ENCODE measurements around the gene STAB2. TPM values are rescaled to one million over a fixed set of nuclear protein-coding genes. Genes with fewer than 3 reads are reported as not detected.

Gene STAB2
- total RNA-seq, 4 donors from 2014 or later, result 0.53 to 0.83 (median 0.69) TPM

DNA sequence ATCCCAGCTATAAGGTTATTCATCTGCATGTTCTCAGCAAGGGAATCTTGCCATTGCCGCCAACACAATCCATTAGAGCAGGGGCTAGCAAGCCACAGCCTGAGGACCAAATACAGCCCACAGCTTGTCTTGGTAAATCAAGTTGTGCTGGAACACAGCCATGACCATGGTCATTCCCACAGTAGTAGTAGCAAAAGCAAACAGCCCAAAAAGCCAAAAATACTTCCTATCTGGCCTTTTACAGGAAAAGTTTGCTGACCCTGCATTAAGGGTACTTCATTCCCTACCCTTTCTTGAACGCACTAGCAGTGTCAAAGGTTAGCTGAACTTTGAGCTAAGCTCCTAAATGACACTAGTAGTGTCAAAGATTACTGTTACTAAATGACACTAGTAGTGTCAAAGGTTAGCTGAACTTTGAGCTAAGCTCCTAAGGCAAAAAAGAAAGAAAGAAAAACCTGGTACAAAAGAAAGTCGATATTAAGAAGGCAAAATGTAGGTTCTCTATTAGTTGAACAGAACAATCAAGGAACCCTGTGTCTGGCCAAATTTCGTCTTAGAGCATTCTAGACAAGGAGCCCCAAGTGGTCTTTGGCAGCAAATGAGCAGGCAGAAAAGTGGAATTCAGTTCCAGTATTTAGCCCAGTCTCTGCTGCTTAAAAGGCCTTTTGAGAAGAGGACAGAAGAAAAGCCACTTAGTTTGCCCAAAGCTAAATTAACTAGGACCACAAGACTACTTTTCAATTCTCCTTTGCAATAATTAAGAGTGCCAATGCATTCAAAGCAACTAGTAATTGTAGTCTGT is 186.2 kb downstream of the STAB2 start:
- no peak for DNase-seq
- H3K27ac ChIP-seq, result no peak overlapping the region
- H3K4me1 ChIP-seq, result peaks cover 0 to 11% (median 0%) of the 10 kb centered on the region in 4 donors
- H3K27me3 ChIP-seq, result no peaks in the 10 kb centered on the region
- no peak overlapping the region for H3K4me3 ChIP-seq
- H3K9me3 ChIP-seq, result no peaks in the 10 kb centered on the region
- TF ChIP-seq, protein P1, sequence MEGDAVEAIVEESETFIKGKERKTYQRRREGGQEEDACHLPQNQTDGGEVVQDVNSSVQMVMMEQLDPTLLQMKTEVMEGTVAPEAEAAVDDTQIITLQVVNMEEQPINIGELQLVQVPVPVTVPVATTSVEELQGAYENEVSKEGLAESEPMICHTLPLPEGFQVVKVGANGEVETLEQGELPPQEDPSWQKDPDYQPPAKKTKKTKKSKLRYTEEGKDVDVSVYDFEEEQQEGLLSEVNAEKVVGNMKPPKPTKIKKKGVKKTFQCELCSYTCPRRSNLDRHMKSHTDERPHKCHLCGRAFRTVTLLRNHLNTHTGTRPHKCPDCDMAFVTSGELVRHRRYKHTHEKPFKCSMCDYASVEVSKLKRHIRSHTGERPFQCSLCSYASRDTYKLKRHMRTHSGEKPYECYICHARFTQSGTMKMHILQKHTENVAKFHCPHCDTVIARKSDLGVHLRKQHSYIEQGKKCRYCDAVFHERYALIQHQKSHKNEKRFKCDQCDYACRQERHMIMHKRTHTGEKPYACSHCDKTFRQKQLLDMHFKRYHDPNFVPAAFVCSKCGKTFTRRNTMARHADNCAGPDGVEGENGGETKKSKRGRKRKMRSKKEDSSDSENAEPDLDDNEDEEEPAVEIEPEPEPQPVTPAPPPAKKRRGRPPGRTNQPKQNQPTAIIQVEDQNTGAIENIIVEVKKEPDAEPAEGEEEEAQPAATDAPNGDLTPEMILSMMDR (IDR thresholded peaks at IDR 0.05), result no peak
- TF ChIP-seq POLR2A (IDR thresholded peaks at IDR 0.05), result no peak
- peaks cover 0 to 17% (median 0%) of the 10 kb centered on the region in 3 donors for H3K36me3 ChIP-seq

DNA sequence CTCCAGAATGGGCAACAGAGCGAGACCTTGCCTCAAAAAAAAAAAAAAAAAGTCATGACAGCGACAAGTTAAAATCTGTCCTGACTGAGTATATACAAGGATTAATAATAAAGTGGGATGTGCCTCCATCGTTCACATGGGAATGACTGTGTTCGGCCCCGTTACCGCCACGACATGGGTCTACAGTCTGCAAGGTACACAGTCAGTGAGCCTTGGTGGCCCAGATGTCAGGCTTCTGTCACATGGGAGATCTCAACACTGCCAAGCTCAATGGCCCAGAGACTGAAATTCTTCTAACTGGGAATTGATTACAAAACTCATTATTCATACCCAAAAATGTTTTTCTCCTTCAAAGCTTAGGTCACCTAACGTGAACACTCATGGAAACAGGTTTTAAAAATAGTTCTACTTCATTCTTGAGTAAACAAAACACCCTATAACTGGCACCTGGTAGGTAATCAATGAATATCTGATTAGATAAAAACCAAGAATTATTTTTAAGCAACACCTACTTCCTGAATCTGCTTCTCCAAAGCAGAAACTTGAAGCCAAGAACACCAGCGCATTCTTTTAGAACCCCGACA is 188.0 kb downstream of the STAB2 start:
- no peak for TF ChIP-seq POLR2A (IDR thresholded peaks at IDR 0.05)
- TF ChIP-seq, protein P1 (IDR thresholded peaks at IDR 0.05), result no peak
- Histone ChIP-seq H3K27ac (no peak overlapping the region), H3K27me3 (no peaks in the 10 kb centered on the region), H3K9me3 (no peaks in the 10 kb centered on the region), H3K4me1 (peaks cover 0 to 11% (median 0%) of the 10 kb centered on the region in 4 donors), H3K4me3 (no peak overlapping the region), H3K36me3 (peaks cover 0 to 23% (median 0%) of the 10 kb centered on the region in 3 donors)
- no peak for DNase-seq

DNA sequence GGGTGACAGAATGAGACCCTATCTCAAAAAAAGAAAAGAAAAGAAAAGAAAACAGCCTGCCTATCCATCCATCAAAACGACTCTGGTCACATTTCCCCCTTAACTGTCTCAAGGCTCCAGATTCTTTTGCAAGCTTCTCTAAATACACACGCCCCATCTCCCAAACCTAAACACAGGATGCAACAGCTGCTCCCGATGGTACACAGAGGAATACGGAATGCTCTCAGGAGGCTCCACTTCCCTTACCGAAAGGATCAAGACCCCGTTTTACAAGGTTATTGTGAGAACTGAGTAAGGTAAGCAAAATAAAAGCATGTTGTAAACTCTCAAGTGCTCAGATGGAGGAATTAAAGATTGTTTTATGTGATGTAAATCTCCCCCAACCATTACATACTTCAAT is 191.7 kb downstream of the STAB2 start:
- DNase-seq, result no peak
- peaks cover 0 to 20% (median 0%) of the 10 kb centered on the region in 3 donors for H3K36me3 ChIP-seq
- no peaks in the 10 kb centered on the region for H3K27me3 ChIP-seq
- no peaks in the 10 kb centered on the region for H3K9me3 ChIP-seq
- no peak overlapping the region for H3K4me3 ChIP-seq
- peaks cover 0 to 2% (median 0%) of the 10 kb centered on the region in 4 donors for H3K4me1 ChIP-seq
- TF ChIP-seq, protein P1 (IDR thresholded peaks at IDR 0.05), result no peak
- no peak for TF ChIP-seq POLR2A (IDR thresholded peaks at IDR 0.05)
- H3K27ac ChIP-seq, result no peak overlapping the region

DNA sequence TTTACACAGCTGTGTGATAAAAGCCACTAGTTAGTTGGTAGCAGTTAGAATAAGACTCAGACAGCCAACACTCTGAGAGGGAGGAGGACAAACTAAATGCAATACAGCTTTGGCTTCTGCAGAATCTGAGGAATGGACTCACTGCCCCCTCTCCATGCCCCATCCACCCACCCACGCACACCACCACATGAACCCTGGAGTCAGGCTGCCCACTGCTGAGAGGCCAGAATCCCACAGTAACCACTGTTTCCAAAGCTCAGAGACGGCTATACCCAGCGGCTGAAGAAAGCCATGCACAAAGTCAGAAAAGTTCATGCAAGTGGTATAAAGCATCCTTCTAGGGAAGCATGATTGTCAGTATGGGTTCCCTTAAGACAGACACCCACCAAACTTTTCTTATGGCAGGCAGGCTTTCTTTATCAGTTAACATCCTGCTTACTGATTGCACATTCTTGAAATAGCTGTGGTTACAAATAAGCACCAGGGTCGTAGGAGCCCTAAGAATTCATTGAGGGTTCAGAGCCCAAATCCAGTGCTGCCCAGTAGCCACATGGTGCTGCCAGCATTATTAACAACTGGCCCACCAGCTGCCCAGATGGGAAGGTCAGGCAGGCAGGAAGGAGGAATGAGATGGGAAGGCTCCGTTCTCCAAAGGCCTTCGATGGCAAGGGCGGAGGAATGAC is 192.5 kb downstream of the STAB2 start:
- Histone ChIP-seq H3K4me1 (no peaks in the 10 kb centered on the region), H3K4me3 (no peak overlapping the region), H3K36me3 (peaks cover 0 to 20% (median 0%) of the 10 kb centered on the region in 3 donors), H3K9me3 (no peaks in the 10 kb centered on the region), H3K27ac (no peak overlapping the region), H3K27me3 (no peaks in the 10 kb centered on the region)
- no peak for DNase-seq
- no peak for TF ChIP-seq POLR2A (IDR thresholded peaks at IDR 0.05)
- TF ChIP-seq, protein P1 (IDR thresholded peaks at IDR 0.05), result no peak

DNA sequence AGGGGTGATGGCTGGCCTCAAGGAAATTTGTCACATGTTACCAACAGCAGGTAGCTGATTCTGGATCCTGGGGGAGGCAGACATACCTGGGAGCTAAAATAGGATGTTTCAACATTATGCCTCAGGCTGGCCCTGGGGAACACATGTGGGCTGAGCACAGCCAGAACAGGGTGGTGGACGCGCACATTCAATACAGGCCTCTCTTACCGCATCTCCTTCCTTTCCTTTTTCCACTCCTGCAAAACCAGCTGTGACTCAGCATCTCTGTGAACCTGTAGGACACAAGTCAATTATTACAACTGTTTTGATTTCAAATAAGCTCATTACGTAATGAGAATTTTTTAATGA is 193.0 kb downstream of the STAB2 start:
- no peak overlapping the region for H3K27ac ChIP-seq
- H3K4me3 ChIP-seq, result no peak overlapping the region
- no peaks in the 10 kb centered on the region for H3K27me3 ChIP-seq
- DNase-seq, result peak in 1 of 3 donors; percentile 2
- peaks cover 0 to 23% (median 0%) of the 10 kb centered on the region in 3 donors for H3K36me3 ChIP-seq
- no peaks in the 10 kb centered on the region for H3K4me1 ChIP-seq
- H3K9me3 ChIP-seq, result no peaks in the 10 kb centered on the region
- TF ChIP-seq, protein P1 (IDR thresholded peaks at IDR 0.05), result no peak
- no peak for TF ChIP-seq POLR2A (IDR thresholded peaks at IDR 0.05)
